Measurements from ENCODE around the gene PSME3IP1.
"Not testable (repeated sequence)": the region's sequence is repeated elsewhere in the genome, so short reads cannot be mapped to it uniquely, and the experiment has no call there.

The PSME3IP1 gene

GRCh38 chr16:57123216-57123973 lies 62.4 kb downstream of the PSME3IP1 start:
- DNase-seq (ENCODE audit: low spot score), result no peak

- DNase-seq (ENCODE audit: low spot score), result no peak
Measured at GRCh38 chr16:57118461-57119084, 67.3 kb downstream of the PSME3IP1 start.

- DNase-seq (ENCODE audit: low spot score), result no peak
Measured at GRCh38 chr16:57115514-57116182, 70.2 kb downstream of the PSME3IP1 start.

GRCh38 chr16:57115168-57115513 lies 70.7 kb downstream of the PSME3IP1 start:
- DNase-seq (ENCODE audit: low spot score), result no peak

GRCh38 chr16:57113664-57114063 lies 72.2 kb downstream of the PSME3IP1 start:
- no peak for DNase-seq (ENCODE audit: low spot score)

GRCh38 chr16:57113042-57113453 lies 72.8 kb downstream of the PSME3IP1 start:
- DNase-seq (ENCODE audit: low spot score), result no peak

- DNase-seq (ENCODE audit: low spot score), result no peak
Measured at GRCh38 chr16:57112403-57113041, 73.3 kb downstream of the PSME3IP1 start.

GRCh38 chr16:57111420-57111819 lies 74.4 kb downstream of the PSME3IP1 start:
- DNase-seq (ENCODE audit: low spot score), result no peak

GRCh38 chr16:57110937-57111336 lies 74.9 kb downstream of the PSME3IP1 start:
- DNase-seq (ENCODE audit: low spot score), result no peak

- DNase-seq (ENCODE audit: low spot score), result not testable (repeated sequence)
Measured at GRCh38 chr16:57109259-57110105, 76.4 kb downstream of the PSME3IP1 start.

- no peak for DNase-seq (ENCODE audit: low spot score)
Measured at GRCh38 chr16:57108432-57108831, 77.4 kb downstream of the PSME3IP1 start.

GRCh38 chr16:57107321-57107922 lies 78.4 kb downstream of the PSME3IP1 start:
- no peak for DNase-seq (ENCODE audit: low spot score)

- DNase-seq (ENCODE audit: low spot score), result peak; percentile 31
Measured at GRCh38 chr16:57106767-57107166, 79.1 kb downstream of the PSME3IP1 start.

- no peak for DNase-seq (ENCODE audit: low spot score)
Measured at GRCh38 chr16:57105184-57105583, 80.7 kb downstream of the PSME3IP1 start.

- DNase-seq (ENCODE audit: low spot score), result no peak
Measured at GRCh38 chr16:57104706-57105105, 81.1 kb downstream of the PSME3IP1 start.

GRCh38 chr16:57102888-57103851 lies 82.7 kb downstream of the PSME3IP1 start:
- no peak for DNase-seq (ENCODE audit: low spot score)
